Measurements from ENCODE around the gene PHOSPHO2.

The PHOSPHO2 gene

GRCh38 chr2:169716938-169717690 is 22.8 kb downstream of the PHOSPHO2 start:
- no peak for DNase-seq (ENCODE audit: low read depth)

GRCh38 chr2:169717691-169718063 is 23.4 kb downstream of the PHOSPHO2 start:
- no peak for DNase-seq (ENCODE audit: low read depth)

GRCh38 chr2:169718930-169719504 is 24.7 kb downstream of the PHOSPHO2 start:
- DNase-seq (ENCODE audit: low read depth), result no peak

- DNase-seq (ENCODE audit: low read depth), result no peak
Observed at GRCh38 chr2:169721016-169721415, 26.7 kb downstream of the PHOSPHO2 start.

GRCh38 chr2:169727065-169727464 is 32.8 kb downstream of the PHOSPHO2 start:
- no peak for DNase-seq (ENCODE audit: low read depth)

- DNase-seq (ENCODE audit: low read depth), result no peak
Observed at GRCh38 chr2:169729274-169729605, 35.0 kb downstream of the PHOSPHO2 start.

- no peak for DNase-seq (ENCODE audit: low read depth)
Observed at GRCh38 chr2:169732075-169732474, 37.8 kb downstream of the PHOSPHO2 start.

- DNase-seq (ENCODE audit: low read depth), result no peak
Observed at GRCh38 chr2:169732583-169733358, 38.5 kb downstream of the PHOSPHO2 start.

- no peak for DNase-seq (ENCODE audit: low read depth)
Observed at GRCh38 chr2:169734169-169734847, 40.0 kb downstream of the PHOSPHO2 start.

GRCh38 chr2:169735623-169736022 is 41.4 kb downstream of the PHOSPHO2 start:
- no peak for DNase-seq (ENCODE audit: low read depth)

- DNase-seq (ENCODE audit: low read depth), result no peak
Observed at GRCh38 chr2:169736902-169737301, 42.6 kb downstream of the PHOSPHO2 start.

- no peak for DNase-seq (ENCODE audit: low read depth)
Observed at GRCh38 chr2:169738566-169739229, 44.4 kb downstream of the PHOSPHO2 start.

- no peak for DNase-seq (ENCODE audit: low read depth)
Observed at GRCh38 chr2:169739351-169739750, 45.1 kb downstream of the PHOSPHO2 start.

- no peak for DNase-seq (ENCODE audit: low read depth)
Observed at GRCh38 chr2:169743549-169743948, 49.3 kb downstream of the PHOSPHO2 start.

GRCh38 chr2:169746240-169746639 is 52.0 kb downstream of the PHOSPHO2 start:
- no peak for DNase-seq (ENCODE audit: low read depth)

- DNase-seq (ENCODE audit: low read depth), result no peak
Observed at GRCh38 chr2:169748319-169748718, 54.0 kb downstream of the PHOSPHO2 start.

All from stimulated activated CD8-positive, alpha-beta memory T cell treated with anti-CD3 and anti-CD28 coated beads, Interleukin-15, amount 100 ng/mL, for 1 hour (primary cell).